ENCODE measurements around the gene ZBED2.

Gene ZBED2

GRCh38 chr3:111605018-111605417 lies 9.9 kb upstream of the ZBED2 start:
- Histone ChIP-seq H3K4ac (ENCODE audit: low read depth, low read length) (no peak overlapping the region), H3K27me3 (ENCODE audit: insufficient read depth, low read length) (no peaks in the 10 kb centered on the region), H3K79me2 (ENCODE audit: control insufficient read depth, insufficient read depth, low read length, poor library complexity) (no peaks in the 10 kb centered on the region), H3K79me1 (ENCODE audit: low read length) (no peaks in the 10 kb centered on the region), H3K4me1 (ENCODE audit: control insufficient read depth in 1 of 2, insufficient read depth in 2 of 2, low read length in 2 of 2) (no peaks in the 10 kb centered on the region), H4K91ac (ENCODE audit: low read depth, low read length) (no peak overlapping the region), H3K14ac (ENCODE audit: low read length) (no peak overlapping the region), H2BK5ac (ENCODE audit: low read depth, low read length, poor library complexity) (no peak overlapping the region), H2BK12ac (ENCODE audit: low read length) (no peak overlapping the region), H3K18ac (ENCODE audit: low read length) (no peak overlapping the region), H3K36me3 (ENCODE audit: control insufficient read depth in 1 of 2, insufficient read depth in 2 of 2, low read length in 2 of 2) (no peaks in the 10 kb centered on the region), H2BK120ac (ENCODE audit: insufficient read depth, low read length, poor library complexity) (no peak overlapping the region), H2AK5ac (ENCODE audit: low read length) (no peak overlapping the region), H3K9me3 (ENCODE audit: insufficient read depth, low read depth, low read length) (no peaks in the 10 kb centered on the region), H4K12ac (ENCODE audit: low read depth, low read length) (no peak overlapping the region), H3K23ac (ENCODE audit: low read length) (no peak overlapping the region), H3K4me2 (ENCODE audit: low read length) (no peak overlapping the region), H3K9ac (ENCODE audit: low read length) (no peak overlapping the region), H3K4me3 (ENCODE audit: low read depth, low read length) (no peak overlapping the region), H2AFZ (ENCODE audit: insufficient read depth, low read length, poor library complexity) (no peak overlapping the region), H4K8ac (ENCODE audit: low read depth, low read length) (no peak overlapping the region), H3K27ac (ENCODE audit: low read depth, low read length) (no peak overlapping the region)
- DNase-seq = no peak

DNA sequence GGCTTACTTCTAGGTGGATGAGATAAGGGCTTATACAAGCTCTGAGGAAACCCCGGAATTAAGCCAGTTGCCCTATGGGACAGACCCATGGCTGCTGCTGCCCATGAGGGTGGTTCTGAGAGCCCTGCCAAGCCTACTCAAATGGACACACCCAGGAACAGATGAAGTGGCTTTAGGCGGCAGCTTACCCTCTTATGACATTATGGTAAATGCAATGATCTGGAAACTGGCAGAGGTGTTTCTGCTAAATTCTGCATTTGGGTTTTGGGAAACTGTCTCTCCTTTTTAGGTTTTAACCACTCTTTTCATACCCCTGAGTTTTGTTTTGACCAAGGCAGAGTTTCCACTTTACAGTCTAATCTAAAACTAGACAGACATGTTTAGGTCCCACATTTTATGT lies 9.0 kb upstream of the ZBED2 start:
- Histone ChIP-seq H3K9ac (ENCODE audit: low read length) (no peak overlapping the region), H2BK12ac (ENCODE audit: low read length) (no peak overlapping the region), H3K79me1 (ENCODE audit: low read length) (no peaks in the 10 kb centered on the region), H3K4me2 (ENCODE audit: low read length) (no peak overlapping the region), H3K4me3 (ENCODE audit: low read depth, low read length) (no peak overlapping the region), H4K8ac (ENCODE audit: low read depth, low read length) (no peak overlapping the region), H3K4me1 (ENCODE audit: control insufficient read depth in 1 of 2, insufficient read depth in 2 of 2, low read length in 2 of 2) (no peaks in the 10 kb centered on the region), H3K23ac (ENCODE audit: low read length) (no peak overlapping the region), H3K18ac (ENCODE audit: low read length) (no peak overlapping the region), H2BK5ac (ENCODE audit: low read depth, low read length, poor library complexity) (no peak overlapping the region), H4K91ac (ENCODE audit: low read depth, low read length) (no peak overlapping the region), H2AK5ac (ENCODE audit: low read length) (no peak overlapping the region), H3K9me3 (ENCODE audit: insufficient read depth, low read depth, low read length) (no peaks in the 10 kb centered on the region), H2BK120ac (ENCODE audit: insufficient read depth, low read length, poor library complexity) (no peak overlapping the region), H2AFZ (ENCODE audit: insufficient read depth, low read length, poor library complexity) (no peak overlapping the region), H3K36me3 (ENCODE audit: control insufficient read depth in 1 of 2, insufficient read depth in 2 of 2, low read length in 2 of 2) (no peaks in the 10 kb centered on the region), H3K27ac (ENCODE audit: low read depth, low read length) (no peak overlapping the region), H3K27me3 (ENCODE audit: insufficient read depth, low read length) (no peaks in the 10 kb centered on the region), H4K12ac (ENCODE audit: low read depth, low read length) (no peak overlapping the region), H3K4ac (ENCODE audit: low read depth, low read length) (no peak overlapping the region), H3K14ac (ENCODE audit: low read length) (no peak overlapping the region), H3K79me2 (ENCODE audit: control insufficient read depth, insufficient read depth, low read length, poor library complexity) (no peaks in the 10 kb centered on the region)
- no peak for DNase-seq
- no CpG with 5 or more reads among the region's 2 CpGs for WGBS (ENCODE audit: extremely low coverage, insufficient coverage, insufficient read length)

DNA sequence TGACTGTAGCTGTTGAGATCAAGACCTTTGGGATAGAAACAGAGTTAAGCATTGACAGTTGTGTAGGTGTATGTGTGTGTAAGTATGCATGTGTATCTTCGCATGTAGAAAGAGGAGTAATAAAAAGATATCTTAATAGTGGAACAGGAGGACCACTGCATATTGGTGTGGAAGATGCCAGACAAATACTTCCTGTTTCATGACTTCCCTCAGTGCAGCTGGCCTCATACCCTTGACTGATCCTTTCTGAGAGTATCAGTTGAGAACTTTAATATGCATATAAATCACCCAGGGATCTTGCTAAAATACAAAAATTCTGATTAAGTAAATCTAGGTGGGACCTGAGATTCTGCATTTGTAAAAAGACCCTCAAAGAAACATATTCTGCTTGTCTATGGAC lies 8.5 kb upstream of the ZBED2 start:
- H2AK5ac ChIP-seq (ENCODE audit: low read length) = no peak overlapping the region
- H3K4me1 ChIP-seq (ENCODE audit: control insufficient read depth in 1 of 2, insufficient read depth in 2 of 2, low read length in 2 of 2) = no peaks in the 10 kb centered on the region
- H3K27ac ChIP-seq (ENCODE audit: low read depth, low read length) = no peak overlapping the region
- no peaks in the 10 kb centered on the region for H3K79me1 ChIP-seq (ENCODE audit: low read length)
- no peak overlapping the region for H3K23ac ChIP-seq (ENCODE audit: low read length)
- no peak overlapping the region for H3K4me2 ChIP-seq (ENCODE audit: low read length)
- H3K9me3 ChIP-seq (ENCODE audit: insufficient read depth, low read depth, low read length) = no peaks in the 10 kb centered on the region
- H3K4ac ChIP-seq (ENCODE audit: low read depth, low read length) = no peak overlapping the region
- H4K91ac ChIP-seq (ENCODE audit: low read depth, low read length) = no peak overlapping the region
- no peak overlapping the region for H4K8ac ChIP-seq (ENCODE audit: low read depth, low read length)
- H3K18ac ChIP-seq (ENCODE audit: low read length) = no peak overlapping the region
- no peak overlapping the region for H2BK120ac ChIP-seq (ENCODE audit: insufficient read depth, low read length, poor library complexity)
- H3K27me3 ChIP-seq (ENCODE audit: insufficient read depth, low read length) = no peaks in the 10 kb centered on the region
- H2AFZ ChIP-seq (ENCODE audit: insufficient read depth, low read length, poor library complexity) = no peak overlapping the region
- no peak overlapping the region for H2BK5ac ChIP-seq (ENCODE audit: low read depth, low read length, poor library complexity)
- no peak overlapping the region for H3K4me3 ChIP-seq (ENCODE audit: low read depth, low read length)
- no peaks in the 10 kb centered on the region for H3K36me3 ChIP-seq (ENCODE audit: control insufficient read depth in 1 of 2, insufficient read depth in 2 of 2, low read length in 2 of 2)
- no peaks in the 10 kb centered on the region for H3K79me2 ChIP-seq (ENCODE audit: control insufficient read depth, insufficient read depth, low read length, poor library complexity)
- no CpG with 5 or more reads among the region's 1 CpG for WGBS (ENCODE audit: extremely low coverage, insufficient coverage, insufficient read length)
- no peak overlapping the region for H3K14ac ChIP-seq (ENCODE audit: low read length)
- no peak overlapping the region for H3K9ac ChIP-seq (ENCODE audit: low read length)
- no peak overlapping the region for H4K12ac ChIP-seq (ENCODE audit: low read depth, low read length)
- no peak for DNase-seq
- no peak overlapping the region for H2BK12ac ChIP-seq (ENCODE audit: low read length)

DNA sequence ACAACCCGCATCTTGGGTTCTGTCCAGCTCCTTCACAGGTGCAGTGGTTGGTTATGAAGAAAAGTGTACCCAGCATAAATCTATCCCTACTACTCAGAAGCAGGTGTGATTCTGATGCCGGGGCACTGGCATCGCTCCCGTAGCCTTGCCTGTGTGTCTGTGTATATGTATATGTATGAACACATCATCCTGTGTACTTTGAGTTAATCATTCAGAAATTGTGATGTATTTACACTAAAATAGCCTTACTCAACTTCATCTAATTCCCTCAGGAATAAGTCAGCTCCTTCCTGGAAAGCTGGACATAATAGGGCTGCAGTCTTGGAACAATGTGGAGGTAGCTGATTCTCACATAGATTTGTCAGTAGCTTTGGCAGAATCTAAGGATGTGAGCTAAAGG lies 6.7 kb upstream of the ZBED2 start:
- H3K4me2 ChIP-seq (ENCODE audit: low read length) = no peak overlapping the region
- H3K4me1 ChIP-seq (ENCODE audit: control insufficient read depth in 1 of 2, insufficient read depth in 2 of 2, low read length in 2 of 2) = no peaks in the 10 kb centered on the region
- no peaks in the 10 kb centered on the region for H3K36me3 ChIP-seq (ENCODE audit: control insufficient read depth in 1 of 2, insufficient read depth in 2 of 2, low read length in 2 of 2)
- no peak overlapping the region for H3K23ac ChIP-seq (ENCODE audit: low read length)
- no peaks in the 10 kb centered on the region for H3K79me1 ChIP-seq (ENCODE audit: low read length)
- no CpG with 5 or more reads among the region's 4 CpGs for WGBS (ENCODE audit: extremely low coverage, insufficient coverage, insufficient read length)
- H4K12ac ChIP-seq (ENCODE audit: low read depth, low read length) = no peak overlapping the region
- H3K18ac ChIP-seq (ENCODE audit: low read length) = no peak overlapping the region
- H2BK5ac ChIP-seq (ENCODE audit: low read depth, low read length, poor library complexity) = no peak overlapping the region
- no peak for DNase-seq
- H2AFZ ChIP-seq (ENCODE audit: insufficient read depth, low read length, poor library complexity) = no peak overlapping the region
- no peak overlapping the region for H3K4me3 ChIP-seq (ENCODE audit: low read depth, low read length)
- no peaks in the 10 kb centered on the region for H3K9me3 ChIP-seq (ENCODE audit: insufficient read depth, low read depth, low read length)
- H3K14ac ChIP-seq (ENCODE audit: low read length) = no peak overlapping the region
- H3K4ac ChIP-seq (ENCODE audit: low read depth, low read length) = no peak overlapping the region
- H3K9ac ChIP-seq (ENCODE audit: low read length) = no peak overlapping the region
- H4K91ac ChIP-seq (ENCODE audit: low read depth, low read length) = no peak overlapping the region
- H3K79me2 ChIP-seq (ENCODE audit: control insufficient read depth, insufficient read depth, low read length, poor library complexity) = no peaks in the 10 kb centered on the region
- H4K8ac ChIP-seq (ENCODE audit: low read depth, low read length) = no peak overlapping the region
- H2AK5ac ChIP-seq (ENCODE audit: low read length) = no peak overlapping the region
- no peak overlapping the region for H2BK12ac ChIP-seq (ENCODE audit: low read length)
- H3K27ac ChIP-seq (ENCODE audit: low read depth, low read length) = no peak overlapping the region
- no peaks in the 10 kb centered on the region for H3K27me3 ChIP-seq (ENCODE audit: insufficient read depth, low read length)
- no peak overlapping the region for H2BK120ac ChIP-seq (ENCODE audit: insufficient read depth, low read length, poor library complexity)

Data from trophoblast cell (in vitro differentiated cells and primary cell).